ENCODE measurements around the gene PRKAA1. TPM values are rescaled to one million over a fixed set of nuclear protein-coding genes. Genes with fewer than 3 reads are reported as not detected.

The PRKAA1 gene
- total RNA-seq, 1 experiment from 2014 or later: 28.8 TPM

DNA sequence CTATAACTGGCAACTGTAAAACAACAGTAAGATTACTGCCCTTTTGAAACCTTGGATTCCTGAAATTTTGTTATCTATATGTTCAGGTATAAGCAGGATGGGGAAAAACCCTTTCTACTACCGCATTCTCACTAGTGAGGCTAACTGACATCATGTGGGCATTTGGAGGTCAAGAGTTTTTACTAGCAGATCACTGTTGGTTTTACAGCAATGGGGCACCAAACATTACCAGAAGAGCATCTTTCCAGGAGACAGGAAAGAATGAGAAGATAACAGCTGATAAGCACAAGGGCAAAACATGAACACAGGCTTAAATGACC lies 21.6 kb downstream of the PRKAA1 start:
- Histone ChIP-seq H3K9me3 (ENCODE audit: control insufficient read depth, low read depth, low read length) (no peaks in the 10 kb centered on the region), H3K27ac (ENCODE audit: insufficient read length, low read depth, low read length) (no peak overlapping the region), H3K23me2 (ENCODE audit: insufficient read length, low read depth, low read length, poor library complexity, severe bottlenecking) (no peaks in the 10 kb centered on the region), H4K5ac (ENCODE audit: insufficient read length, low read depth, low read length) (no peak overlapping the region), H3K4me2 (ENCODE audit: insufficient read depth, insufficient read length, low read length) (no peak overlapping the region), H2AFZ (ENCODE audit: low read length) (no peak overlapping the region), H4K91ac (ENCODE audit: insufficient read length, low read depth, low read length) (no peak overlapping the region), H3K79me2 (ENCODE audit: insufficient read depth, low read length) (peaks cover 9% of the 10 kb centered on the region; the same call in 1 of the 2 replicates), H2BK20ac (ENCODE audit: low read depth, low read length, poor library complexity, severe bottlenecking) (no peak overlapping the region), H4K20me1 (ENCODE audit: control insufficient read depth, insufficient read depth, insufficient read length) (no peaks in the 10 kb centered on the region), H3K56ac (ENCODE audit: insufficient read length, low read depth, low read length) (no peak overlapping the region), H4K8ac (replicated peaks; ENCODE audit: insufficient read length, low read depth, low read length) (no peak overlapping the region), H2AK5ac (ENCODE audit: insufficient read length, low read length) (no peak overlapping the region), H3K9ac (ENCODE audit: extremely low read depth, insufficient read length, low read length) (no peak overlapping the region), H3K27me3 (ENCODE audit: insufficient read depth, low read length) (no peaks in the 10 kb centered on the region), H3T11ph (ENCODE audit: low read length) (no peak overlapping the region), H3K23ac (ENCODE audit: insufficient read length, low read depth, low read length) (no peak overlapping the region), H3K4ac (ENCODE audit: low read depth, low read length) (no peak overlapping the region), H3K4me1 (ENCODE audit: insufficient read depth, low read length) (no peaks in the 10 kb centered on the region), H3K14ac (ENCODE audit: insufficient read depth, low read length) (no peak overlapping the region), H2BK15ac (ENCODE audit: low read depth, low read length) (no peak overlapping the region; the same call in 1 of the 2 replicates), H2BK120ac (ENCODE audit: low read depth, low read length, poor library complexity, severe bottlenecking) (no peak overlapping the region), H3K18ac (ENCODE audit: insufficient read length, low read depth, low read length) (no peak overlapping the region), H3K79me1 (ENCODE audit: insufficient read depth, low read depth, low read length, poor library complexity, severe bottlenecking) (no peaks in the 10 kb centered on the region), H2BK12ac (ENCODE audit: insufficient read length, low read depth, low read length) (no peak overlapping the region), H2BK5ac (ENCODE audit: insufficient read length, low read length) (no peak overlapping the region)
- no peak for DNase-seq
- Mint-ChIP-seq H3K27ac (no peak overlapping the region), H3K36me3 (ENCODE audit: insufficient read depth in 1 of 3, low read depth in 3 of 3) (peaks cover 9 to 35% (median 25%) of the 10 kb centered on the region in 3 experiments; a peak in 6 of 7 replicates), H3K9me3 (no peaks in the 10 kb centered on the region), H3K4me1 (no peaks in the 10 kb centered on the region), H3K4me3 (no peak overlapping the region), H3K27me3 (ENCODE audit: low read depth) (no peaks in the 10 kb centered on the region)
- no CpG with 5 or more reads among the region's 1 CpG for WGBS (ENCODE audit: extremely low coverage, insufficient read length, low lambda C conversion rate)
- TF ChIP-seq, protein P1, sequence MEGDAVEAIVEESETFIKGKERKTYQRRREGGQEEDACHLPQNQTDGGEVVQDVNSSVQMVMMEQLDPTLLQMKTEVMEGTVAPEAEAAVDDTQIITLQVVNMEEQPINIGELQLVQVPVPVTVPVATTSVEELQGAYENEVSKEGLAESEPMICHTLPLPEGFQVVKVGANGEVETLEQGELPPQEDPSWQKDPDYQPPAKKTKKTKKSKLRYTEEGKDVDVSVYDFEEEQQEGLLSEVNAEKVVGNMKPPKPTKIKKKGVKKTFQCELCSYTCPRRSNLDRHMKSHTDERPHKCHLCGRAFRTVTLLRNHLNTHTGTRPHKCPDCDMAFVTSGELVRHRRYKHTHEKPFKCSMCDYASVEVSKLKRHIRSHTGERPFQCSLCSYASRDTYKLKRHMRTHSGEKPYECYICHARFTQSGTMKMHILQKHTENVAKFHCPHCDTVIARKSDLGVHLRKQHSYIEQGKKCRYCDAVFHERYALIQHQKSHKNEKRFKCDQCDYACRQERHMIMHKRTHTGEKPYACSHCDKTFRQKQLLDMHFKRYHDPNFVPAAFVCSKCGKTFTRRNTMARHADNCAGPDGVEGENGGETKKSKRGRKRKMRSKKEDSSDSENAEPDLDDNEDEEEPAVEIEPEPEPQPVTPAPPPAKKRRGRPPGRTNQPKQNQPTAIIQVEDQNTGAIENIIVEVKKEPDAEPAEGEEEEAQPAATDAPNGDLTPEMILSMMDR (conservative IDR thresholded peaks at IDR 0.05): no peak
